ENCODE measurements around the gene NDC1.

- no peak for TF ChIP-seq EP300 (IDR thresholded peaks at IDR 0.05)
- TF ChIP-seq, protein P1, sequence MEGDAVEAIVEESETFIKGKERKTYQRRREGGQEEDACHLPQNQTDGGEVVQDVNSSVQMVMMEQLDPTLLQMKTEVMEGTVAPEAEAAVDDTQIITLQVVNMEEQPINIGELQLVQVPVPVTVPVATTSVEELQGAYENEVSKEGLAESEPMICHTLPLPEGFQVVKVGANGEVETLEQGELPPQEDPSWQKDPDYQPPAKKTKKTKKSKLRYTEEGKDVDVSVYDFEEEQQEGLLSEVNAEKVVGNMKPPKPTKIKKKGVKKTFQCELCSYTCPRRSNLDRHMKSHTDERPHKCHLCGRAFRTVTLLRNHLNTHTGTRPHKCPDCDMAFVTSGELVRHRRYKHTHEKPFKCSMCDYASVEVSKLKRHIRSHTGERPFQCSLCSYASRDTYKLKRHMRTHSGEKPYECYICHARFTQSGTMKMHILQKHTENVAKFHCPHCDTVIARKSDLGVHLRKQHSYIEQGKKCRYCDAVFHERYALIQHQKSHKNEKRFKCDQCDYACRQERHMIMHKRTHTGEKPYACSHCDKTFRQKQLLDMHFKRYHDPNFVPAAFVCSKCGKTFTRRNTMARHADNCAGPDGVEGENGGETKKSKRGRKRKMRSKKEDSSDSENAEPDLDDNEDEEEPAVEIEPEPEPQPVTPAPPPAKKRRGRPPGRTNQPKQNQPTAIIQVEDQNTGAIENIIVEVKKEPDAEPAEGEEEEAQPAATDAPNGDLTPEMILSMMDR (IDR thresholded peaks at IDR 0.05), result no peak
Measured at GRCh38 chr1:53822931-53823330, 15.2 kb downstream of the NDC1 start.

Measured in gastroesophageal sphincter (tissue), 3 donors.